GM13977 (cell line): Measurements from ENCODE around the gene FAM118A.
A peak's percentile ranks its signal among the peaks of the same experiment; 100 is the strongest.
"Not testable (repeated sequence)": the region's sequence is repeated elsewhere in the genome, so short reads cannot be mapped to it uniquely, and the experiment has no call there.

Experiments
- DNase-seq: peaks from one replicate; pipeline ENCODE4 v3.0.0; 2012; ENCODE audit warnings: low spot score
- CTCF ChIP-seq: IDR thresholded peaks from 2 replicates; pipeline ENCODE4 v1.5.1; 2012; ENCODE audit warnings: mild to moderate bottlenecking, control low read depth; ENCODE audit not compliant: insufficient read depth; ENCODE audit errors: extremely low read depth, missing control alignments
- in situ Hi-C: fragments of 300-500 bp; cut with MboI; formaldehyde crosslinking; loops from one replicate; pipeline ENCODE4 v1.12.0; 2022; ENCODE audit warnings: low sequenced_read_pairs, low pct_unique_long_range_greater_than_20kb, mixed read lengths, inconsistent platforms; ENCODE audit not compliant: unreplicated experiment

FAM118A gene

GRCh38 chr22:45309422-45310227 lies at the start of gene FAM118A:
Gene FAM118A, plus strand, starts transcription at chr22:45309934. Its CDS starts 12,446 bp downstream, at chr22:45322380.
- peak; percentile 98 for DNase-seq
- in situ Hi-C loops, result no loop called here
- TF ChIP-seq CTCF, result peak; percentile 17

DNA sequence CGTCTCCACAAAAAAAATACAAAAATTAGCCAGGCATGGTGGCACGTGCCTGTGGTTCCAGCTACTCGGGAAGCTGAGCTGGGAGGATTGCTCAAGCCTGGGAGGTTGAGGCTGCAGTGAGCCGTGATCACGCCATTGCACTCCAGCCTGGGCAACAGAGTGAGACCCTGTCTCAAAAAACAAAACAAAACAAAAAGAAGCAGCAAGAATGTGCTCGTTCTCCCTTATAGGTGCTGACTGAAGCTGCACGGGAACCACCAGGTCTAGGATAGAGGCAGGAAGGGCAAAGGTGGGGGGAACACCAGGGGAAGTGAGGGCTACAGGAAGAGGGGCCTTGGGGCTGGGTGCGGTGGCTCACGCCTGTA lies 49.4 kb upstream of the FAM118A start:
- in situ Hi-C loops, DNase-seq: not testable (repeated sequence)

DNA sequence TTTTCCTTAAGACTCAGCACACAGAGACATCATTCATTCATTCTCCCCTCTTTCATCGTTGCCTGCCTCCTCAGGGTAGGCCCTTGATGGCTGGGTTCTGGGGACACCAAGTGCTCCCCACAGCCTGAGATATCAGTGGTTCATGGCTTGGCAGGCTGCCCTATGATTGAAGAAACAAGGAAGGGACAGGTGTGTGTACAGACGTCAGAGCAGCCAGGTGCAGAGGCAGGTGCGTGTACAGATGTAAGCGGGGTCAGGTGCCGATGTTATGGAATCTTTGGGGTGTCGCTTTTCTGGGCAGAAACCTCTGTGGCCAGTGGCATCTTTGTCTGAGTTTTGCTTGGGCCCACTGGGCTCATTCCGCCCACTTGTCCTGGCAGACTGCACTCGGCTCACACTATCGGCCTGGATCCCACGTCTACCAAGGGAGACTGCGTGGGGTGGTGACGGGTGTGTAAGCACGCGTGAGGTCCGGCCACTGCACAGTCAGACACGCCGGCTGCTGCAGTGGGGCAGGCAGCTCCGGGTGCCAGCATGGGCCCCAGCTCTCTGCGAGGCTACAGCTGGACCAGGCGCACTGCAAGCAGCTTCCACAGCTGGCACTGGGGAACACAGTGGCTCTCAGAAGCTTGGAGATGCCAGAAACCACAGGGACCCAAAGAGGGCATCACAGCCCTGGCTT lies 48.2 kb upstream of the FAM118A start:
- no peak for TF ChIP-seq CTCF
- DNase-seq, result no peak
- in situ Hi-C loops, result no loop called here

GRCh38 chr22:45262195-45262930 lies 47.4 kb upstream of the FAM118A start:
- DNase-seq, result no peak

GRCh38 chr22:45262931-45263462 lies 46.7 kb upstream of the FAM118A start:
- no peak for TF ChIP-seq CTCF
- in situ Hi-C loops, result no loop called here
- no peak for DNase-seq

More at GRCh38 chr22:45262195-45262930, 47.4 kb upstream of the FAM118A start:
- no peak for TF ChIP-seq CTCF
- in situ Hi-C loops, result no loop called here

DNA sequence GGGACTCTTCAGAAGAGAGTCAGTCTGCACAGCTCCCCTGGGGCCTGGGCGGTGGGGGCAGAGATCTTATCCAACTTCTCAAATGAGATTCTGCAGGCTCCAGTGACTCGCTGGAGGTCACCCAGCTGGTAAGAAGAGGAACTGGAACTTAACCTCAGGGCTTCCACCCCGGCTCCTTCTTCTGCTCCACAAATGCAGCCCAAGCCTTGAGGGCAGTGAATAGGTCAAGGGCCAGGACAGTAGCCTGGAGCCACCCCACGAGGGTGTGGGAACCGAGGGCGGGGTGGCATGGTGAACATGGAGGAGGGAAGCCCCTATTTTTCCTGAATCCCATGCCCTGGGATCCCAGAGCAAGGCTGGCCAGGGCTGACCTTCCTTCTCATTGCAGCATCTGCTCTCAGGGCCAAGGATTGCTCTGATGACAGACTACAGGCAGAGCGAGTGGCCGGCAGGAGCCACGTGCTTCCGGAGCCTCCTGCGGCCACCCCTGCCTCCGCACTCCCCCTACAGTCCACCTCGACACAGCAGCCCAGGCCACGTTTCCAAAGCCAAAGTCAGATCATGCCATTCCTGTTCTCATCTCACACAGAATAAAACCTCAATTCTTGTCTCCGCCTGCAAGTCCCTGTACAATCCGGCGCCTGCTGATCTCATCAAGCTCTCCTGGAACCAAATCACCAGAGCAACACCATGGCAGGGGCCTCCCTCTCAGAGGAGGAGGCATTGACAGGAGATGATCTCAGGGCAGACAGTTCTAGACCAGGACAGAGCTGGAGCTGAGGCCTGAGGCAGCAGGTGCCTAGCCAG lies 46.1 kb upstream of the FAM118A start:
- in situ Hi-C loops, result no loop called here
- peak; percentile 80 for DNase-seq
- peak; percentile 75 for TF ChIP-seq CTCF
